ENCODE data around the gene DCST1.

Gene DCST1

DNA sequence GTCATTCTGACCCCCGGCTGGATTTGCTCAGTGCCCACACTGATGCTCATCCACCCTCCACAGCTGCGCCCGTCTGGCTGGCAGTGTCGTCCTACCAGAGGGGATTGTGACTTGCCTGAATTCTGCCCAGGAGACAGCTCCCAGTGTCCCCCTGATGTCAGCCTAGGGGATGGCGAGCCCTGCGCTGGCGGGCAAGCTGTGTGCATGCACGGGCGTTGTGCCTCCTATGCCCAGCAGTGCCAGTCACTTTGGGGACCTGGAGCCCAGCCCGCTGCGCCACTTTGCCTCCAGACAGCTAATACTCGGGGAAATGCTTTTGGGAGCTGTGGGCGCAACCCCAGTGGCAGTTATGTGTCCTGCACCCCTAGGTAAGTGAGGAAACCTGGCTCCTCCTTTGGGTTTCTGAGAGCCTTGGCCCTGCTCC is 24.2 kb downstream of the DCST1 start:
- no peak for DNase-seq

DNA sequence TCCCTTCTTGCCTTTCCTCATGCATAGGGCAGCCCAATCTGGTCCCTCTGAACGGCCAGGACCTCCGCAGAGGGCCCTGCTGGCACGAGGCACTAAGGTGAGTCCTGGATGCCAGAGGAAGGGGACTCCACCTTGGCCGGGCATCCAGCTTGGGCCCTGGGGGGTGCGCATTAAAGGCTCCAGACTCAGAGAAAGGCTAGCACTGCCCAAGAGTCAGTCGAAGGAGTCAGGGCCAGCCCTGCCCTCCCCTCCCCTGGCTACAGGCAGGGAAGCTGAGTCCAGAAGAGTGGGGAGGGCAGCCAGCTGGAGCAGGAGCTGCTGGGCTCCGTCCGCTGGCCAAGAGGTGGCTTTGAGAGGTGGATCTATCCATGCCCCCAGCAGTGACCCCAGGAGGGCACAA is 27.1 kb downstream of the DCST1 start:
- DNase-seq, result no peak

DNA sequence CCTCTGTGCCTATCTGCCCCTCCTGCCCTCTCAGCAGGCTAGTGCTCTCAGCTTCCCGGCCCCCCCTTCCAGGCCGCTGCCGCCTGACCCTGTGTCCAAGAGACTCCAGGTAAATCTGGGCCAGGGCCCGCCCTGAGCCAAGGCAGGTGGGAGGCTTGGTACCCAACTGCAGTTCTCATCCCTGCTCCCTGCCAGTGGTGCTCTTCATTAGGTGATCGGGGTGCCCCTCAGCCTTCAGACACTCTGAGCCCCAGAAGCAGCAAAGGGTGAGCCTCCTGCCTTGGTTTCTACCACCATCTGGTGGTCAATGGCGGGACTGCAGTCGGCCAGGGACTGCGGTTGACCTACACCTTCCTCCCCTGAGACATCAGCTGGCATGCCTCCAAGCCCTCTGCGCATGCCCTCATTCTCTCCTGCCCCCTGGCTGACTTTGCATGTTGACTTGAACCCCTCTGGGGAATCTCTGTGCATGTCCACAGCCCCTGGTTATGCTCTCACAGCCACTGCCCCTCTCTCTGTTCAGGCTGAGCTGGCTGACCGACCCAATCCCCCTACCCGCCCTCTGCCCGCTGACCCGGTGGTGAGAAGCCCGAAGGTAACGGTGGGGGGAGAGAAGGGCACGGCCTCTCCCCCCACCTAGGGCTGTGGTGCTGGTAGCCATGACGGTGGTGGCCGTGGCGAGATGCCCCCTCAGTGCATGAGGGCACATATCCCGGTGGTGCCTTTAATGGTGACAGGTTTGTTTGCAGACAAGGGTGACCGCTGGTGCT is 27.9 kb downstream of the DCST1 start:
- DNase-seq, result peak; percentile 98

DNA sequence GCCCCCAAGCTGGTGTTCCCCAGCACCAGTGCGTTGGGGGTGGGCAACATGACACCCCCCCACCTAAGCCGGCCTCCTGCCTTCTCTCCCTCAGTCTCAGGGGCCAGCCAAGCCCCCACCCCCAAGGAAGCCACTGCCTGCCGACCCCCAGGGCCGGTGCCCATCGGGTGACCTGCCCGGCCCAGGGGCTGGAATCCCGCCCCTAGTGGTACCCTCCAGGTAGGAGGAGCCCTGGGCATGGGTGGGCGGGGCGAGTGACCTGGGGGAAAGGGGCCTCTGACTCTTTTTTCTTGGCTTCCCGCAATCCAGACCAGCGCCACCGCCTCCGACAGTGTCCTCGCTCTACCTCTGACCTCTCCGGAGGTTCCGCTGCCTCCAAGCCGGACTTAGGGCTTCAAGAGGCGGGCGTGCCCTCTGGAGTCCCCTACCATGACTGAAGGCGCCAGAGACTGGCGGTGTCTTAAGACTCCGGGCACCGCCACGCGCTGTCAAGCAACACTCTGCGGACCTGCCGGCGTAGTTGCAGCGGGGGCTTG is 28.6 kb downstream of the DCST1 start:
- no peak for DNase-seq

DNA sequence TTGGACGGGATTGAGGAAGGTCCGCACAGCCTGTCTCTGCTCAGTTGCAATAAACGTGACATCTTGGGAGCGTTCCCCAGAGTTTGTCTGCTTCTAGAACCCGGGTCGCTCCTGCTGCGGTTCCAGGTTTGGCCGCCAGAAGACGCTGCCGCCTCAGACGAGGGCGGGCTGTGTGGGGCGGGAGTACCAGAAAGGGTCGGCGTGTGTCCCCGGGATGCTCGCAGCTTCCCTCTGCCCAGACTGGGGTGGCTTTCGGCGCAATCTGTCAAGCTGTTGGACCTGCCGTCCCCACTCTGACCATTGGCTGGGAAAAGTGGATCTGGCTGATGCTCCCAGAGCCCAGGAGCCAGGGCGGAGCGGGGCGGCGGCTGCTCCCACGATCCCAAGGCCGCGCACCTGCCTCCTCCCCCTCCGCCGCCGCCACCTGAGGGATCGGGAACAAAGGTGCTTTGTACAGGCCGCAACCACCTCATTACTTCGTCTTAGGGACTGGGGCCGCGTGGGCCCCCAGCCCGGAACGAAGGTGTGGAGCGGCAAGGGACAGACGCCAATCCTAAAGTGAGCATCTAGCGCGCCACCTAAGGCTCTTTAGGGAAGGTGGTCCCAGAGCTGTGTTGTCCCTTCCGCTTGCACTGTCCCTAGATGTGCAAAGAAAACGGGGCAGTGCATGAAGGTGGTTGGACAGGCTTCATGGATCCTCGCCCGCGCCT is 29.2 kb downstream of the DCST1 start:
- DNase-seq, result peak; percentile 84

DNA sequence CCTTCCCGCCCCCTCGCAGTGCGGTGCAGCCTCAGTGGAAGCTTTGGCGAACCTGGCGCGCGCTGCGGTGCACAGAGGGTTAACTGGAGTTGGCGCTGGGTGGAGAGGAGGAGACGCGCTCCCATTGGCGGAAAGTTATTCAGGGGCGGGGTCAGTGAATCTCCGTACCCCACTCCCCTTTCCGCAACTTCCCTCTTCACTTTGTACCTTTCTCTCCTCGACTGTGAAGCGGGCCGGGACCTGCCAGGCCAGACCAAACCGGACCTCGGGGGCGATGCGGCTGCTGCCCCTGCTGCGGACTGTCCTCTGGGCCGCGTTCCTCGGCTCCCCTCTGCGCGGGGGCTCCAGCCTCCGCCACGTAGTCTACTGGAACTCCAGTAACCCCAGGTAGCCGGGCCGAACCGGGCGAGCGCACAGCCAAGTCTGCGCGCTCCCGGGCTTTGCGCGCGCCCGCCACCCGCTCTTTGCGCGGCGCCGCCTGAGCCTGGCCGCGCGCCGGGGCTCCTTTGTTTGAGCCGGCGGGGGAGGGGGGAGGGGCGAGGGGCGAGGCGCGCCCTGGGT is 30.0 kb downstream of the DCST1 start, which contains the start of gene EFNA4:
TSS of gene EFNA4 (plus strand) at position 191 of the 561 bp plus-strand sequence. CDS start at position 275, 84 bp downstream.
- peak; percentile 90 for DNase-seq

DNA sequence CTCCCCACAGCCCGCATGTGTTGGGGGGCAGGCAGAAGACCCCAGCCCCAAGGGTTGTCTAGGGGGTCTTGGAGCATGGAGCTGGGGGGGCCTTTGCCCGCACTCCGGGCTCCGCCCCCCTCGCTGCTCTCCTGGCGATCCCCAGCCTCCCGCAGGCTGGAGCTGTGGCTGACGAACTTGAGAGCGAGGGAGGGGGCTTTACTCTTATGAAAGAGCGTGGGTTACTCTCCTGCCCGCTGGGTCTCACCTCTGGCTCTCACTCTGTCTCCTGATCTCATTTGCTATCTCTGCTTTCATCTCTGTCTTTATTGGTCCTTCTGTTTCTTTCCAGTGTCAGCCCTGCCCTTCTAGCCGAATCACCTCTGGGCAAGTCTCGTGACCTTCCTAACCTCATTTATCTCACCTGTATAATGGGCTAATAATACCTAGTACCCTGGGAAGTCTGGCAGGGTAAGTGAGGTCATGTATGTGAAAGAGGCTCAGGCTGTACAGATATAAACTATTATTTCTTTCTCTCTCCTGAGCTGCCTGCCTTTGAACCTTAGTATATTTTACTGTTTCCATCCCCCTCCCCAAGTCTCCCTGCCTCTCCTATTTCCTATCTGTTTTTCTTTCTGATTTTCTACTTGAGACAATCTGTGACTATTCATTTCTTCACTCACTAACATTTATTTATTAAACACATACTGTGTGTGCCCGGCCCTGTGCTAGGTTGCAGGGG is 30.6 kb downstream of the DCST1 start:
- DNase-seq, result peak; percentile 81

DNA sequence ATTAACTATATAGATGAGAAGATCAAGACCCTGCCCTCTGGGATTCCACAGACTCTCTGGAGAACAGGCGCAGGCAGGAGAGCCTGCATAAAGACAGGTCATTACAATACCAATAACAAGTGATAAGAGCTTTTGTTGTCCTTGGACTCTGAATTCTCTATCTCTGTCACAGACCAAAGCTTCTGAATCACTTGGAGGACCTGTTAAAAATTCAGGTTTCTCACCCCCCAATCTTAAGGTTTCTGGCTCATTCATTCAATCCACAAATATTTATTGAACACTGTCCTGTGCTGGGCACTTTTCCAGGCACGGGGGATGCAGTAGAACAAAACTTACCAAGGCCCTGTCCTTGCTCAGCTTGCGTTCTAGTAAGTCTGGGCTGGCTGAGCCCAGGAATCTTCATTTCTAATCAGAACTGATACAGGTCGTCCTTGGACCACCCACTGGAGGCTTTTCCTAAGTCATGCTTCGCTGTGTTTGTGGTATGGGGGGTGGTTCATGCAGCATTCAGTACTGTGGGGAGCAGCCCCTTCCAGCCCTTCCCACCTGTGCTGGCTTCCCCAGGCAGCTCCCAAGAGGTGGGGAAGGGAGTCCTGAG is 31.3 kb downstream of the DCST1 start:
- no peak for DNase-seq

DNA sequence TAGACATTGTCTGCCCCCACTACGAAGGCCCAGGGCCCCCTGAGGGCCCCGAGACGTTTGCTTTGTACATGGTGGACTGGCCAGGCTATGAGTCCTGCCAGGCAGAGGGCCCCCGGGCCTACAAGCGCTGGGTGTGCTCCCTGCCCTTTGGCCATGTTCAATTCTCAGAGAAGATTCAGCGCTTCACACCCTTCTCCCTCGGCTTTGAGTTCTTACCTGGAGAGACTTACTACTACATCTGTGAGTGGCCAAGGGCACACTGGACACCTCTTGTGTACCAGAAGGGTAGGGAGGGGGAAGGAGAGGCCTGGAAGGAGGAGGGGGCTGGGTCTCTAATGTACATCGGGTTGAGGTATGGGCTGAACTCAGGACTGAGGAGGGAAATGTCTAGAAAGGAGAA is 33.2 kb downstream of the DCST1 start:
- no peak for DNase-seq

DNA sequence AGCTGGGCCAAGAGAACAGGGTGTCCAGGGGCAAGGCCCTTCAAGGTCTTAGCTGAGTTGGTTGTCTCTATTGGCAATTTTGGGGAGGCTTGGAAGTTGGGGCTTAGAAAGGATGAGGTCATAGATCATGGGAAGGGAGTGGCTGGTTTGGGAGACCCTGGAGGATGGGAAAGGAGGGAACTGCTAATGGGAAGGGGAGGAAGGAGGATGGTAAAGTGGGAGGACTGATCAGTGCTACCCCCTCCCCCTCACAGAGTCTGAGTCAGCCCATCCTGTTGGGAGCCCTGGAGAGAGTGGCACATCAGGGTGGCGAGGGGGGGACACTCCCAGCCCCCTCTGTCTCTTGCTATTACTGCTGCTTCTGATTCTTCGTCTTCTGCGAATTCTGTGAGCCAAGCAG is 35.0 kb downstream of the DCST1 start:
- DNase-seq, result no peak

DNA sequence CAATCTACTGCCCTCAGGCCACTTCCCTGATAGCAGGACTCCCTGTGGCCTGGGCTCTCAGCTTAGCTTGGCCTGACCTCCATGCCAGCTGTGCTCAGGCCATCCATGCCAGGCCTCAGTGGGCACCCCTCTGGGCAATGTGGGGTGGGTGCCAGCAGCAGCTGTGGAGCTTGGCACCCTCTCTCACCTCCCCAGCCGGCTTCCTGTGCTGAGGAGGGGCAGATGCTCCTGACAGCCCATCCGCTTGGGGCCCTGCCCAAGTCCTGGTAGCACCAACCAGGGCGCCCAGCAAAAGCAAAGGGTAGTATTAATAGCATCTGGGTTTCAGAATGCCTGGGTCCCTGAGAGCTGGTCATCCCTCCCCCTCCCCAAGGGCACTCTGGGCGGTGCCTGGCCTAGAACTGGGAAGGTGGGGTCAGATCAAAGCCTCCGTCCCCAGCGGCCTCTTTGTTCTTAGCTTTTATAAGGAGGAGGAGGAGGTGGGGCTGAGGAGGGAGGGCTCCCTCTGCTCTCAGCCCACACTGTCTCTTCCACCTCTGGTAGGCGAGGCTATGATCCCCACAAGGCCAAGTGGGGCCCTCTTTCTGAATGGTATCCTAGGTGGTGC is 36.0 kb downstream of the DCST1 start:
- peak; percentile 84 for DNase-seq

DNA sequence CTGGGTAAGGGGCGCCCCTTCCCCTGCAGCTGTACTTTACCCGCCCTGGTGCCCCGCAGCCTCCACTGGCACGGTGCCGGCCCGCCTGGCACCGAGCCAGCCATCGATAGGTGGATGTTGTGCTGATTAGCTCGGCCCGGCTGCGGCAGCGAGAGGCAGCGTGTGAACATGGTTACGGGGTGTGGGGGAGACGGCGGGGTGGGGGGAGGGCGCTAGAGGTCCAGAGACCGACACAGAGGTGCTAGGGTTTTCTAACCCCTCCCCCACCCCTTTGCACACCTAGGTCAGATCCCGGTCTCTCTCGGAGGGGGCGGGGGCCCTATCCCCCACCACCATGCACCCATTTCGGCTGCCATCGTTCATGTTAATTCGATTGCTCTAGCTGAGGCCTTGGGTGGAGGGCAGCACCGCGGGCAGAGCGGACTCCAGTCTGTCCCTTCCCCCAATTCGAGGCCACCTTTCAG is 36.6 kb downstream of the DCST1 start:
- DNase-seq, result peak; percentile 88

DNA sequence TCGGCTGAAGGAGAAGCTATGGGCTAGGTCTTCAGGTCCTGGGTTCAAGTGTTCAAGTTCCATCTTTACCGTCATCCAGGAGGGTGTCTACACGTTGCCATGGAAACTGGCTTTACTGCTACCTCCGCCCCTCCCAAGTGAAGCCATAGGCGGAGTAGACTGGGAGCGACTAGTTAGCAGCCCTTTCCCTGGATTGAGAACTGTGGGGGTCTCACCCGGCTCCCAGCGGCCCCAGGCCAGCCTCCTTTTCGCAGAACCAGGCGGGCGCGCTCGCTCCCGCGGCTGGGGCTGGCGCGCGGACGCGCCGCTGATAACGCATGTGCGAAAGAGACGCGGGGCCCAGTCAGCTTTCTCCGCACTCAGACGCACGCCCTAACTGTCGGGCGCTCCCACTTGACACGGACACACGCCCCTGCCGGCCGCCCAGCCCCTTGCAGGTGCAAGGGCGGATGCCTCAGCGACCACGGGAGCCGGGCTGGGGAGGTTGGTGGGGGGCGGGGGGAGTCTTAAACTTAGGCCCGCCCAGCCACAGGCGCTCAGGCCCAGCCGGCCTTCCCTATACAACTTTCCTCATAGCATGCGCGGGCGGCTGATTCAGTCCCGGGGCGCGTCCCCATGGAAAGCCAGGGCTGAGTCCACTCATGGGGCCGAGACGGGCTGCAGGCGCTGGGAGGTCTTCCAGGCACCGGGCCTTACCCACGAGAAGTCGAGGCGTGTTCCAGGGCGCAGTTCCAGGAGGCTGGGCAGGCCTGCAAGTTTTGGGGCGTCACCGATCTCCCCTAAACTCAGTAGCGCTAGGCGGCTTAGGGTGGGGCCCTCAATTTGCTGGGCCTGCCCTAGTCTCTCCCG is 37.3 kb downstream of the DCST1 start:
- DNase-seq, result peak; percentile 93

DNA sequence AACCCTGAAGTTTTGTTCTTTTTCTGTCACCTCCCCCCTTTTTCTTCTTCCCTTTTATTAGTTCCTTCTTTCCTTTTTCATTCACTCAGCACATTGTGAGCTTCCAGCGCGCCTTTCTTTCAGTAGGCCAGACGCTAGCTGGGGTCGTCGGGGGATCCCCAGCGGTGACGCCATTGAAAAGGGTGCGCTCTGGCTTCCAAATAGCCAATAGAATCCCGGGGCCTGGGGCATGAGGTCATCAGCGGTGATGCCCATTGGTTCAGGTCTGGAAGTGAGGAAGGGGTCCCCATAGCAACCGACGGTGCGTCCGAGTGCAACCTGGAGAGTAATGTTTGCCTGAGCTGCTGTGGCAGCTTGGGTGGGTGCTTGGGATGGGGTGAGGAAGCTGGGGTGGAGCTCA is 38.1 kb downstream of the DCST1 start:
- DNase-seq, result no peak

DNA sequence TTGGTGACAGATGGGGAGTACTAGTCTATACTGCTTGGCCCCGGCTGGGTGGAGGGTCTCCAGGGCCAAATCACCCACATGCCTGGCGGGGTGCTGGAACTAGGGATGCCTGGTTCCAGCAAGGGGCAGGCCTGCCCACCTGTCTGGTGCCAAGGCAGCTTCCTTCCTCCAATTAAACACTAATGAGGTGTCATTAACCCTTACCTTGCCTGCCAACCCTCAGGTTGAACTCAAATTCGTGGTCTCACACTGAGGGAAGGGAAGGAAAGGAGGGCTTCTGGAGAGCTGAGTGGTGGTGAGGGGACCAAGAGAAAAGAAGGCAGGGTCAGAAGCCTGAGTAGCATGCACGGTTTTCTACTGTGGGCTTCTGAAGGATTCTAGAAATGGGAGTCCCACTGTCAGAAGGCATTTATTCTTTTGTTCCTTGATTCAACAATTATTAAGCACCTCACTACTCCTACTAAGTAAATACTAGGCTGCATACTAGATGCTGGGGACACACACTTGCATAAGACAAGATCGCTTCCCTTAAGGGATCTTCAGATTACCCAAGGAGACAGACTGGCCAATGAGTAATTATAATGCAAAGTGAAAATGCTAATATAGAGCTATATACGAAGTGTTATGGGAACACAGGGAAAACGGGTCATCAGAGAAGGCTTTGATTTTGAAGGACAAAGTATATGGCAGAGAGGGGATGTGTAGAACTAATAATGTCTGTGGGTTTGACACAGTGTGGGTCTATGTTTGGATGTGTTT is 39.1 kb downstream of the DCST1 start:
- no peak for DNase-seq

DNA sequence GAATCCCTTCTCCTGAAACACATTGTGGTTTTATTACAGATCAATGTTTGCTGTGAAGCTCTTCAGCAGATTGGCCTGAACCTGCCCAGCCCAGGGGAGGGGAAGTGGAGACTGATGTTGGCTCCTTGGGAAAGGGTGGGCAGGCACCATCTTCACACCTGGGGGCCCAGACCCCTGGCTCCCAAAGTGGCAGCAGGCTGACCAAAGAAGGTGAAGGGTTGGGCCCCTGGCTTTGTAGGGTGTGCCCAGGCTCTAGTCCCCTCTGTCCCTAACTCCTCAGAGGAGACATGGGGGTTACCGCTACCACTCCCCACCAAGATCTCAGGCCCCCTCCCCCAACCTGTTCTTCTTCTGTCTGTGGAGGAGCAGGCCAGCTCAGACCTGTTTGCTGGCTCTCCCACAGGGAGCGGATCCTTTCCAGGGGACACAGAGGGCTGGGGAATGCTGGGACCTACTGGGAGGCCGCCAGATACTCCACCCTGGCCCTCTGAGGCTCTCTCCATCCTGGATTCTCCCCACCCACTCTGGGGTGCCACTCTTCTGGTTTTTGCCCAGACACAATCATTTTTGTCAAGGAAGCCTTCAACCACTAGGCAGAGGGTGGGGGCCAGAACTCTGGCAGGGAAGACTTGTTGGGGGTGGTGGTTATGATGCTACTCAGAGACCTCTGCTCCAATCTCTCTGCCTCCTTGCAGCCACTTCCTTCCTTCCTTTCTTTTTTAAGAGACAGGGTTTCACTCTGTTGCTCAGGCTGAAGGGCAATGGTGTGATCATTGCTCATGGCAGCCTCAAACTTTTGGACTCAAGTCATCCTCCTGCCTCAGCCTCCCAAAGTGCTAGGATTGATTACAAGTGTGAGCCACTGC is 40.0 kb downstream of the DCST1 start:
- no peak for DNase-seq

DNA sequence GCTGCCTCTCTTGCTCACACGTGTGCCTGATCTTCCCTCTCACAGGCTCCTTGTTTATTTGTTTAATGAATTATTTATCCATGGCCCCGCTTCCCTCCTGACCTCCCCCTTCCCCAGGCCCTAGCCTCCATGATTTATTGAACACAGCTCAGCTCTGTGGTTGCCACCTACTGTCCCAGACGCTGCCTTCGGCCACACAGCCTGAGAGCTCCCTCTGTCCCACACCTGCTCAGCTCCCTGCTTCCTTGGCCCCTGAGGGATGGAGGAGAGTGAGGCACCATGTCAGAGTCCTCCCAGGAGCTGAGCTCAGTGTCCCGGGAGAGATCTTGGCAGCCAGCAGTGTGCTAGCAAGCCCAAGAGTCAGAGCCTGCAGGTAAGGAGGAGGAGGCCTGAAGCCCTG is 41.9 kb downstream of the DCST1 start:
- no peak for DNase-seq

DNA sequence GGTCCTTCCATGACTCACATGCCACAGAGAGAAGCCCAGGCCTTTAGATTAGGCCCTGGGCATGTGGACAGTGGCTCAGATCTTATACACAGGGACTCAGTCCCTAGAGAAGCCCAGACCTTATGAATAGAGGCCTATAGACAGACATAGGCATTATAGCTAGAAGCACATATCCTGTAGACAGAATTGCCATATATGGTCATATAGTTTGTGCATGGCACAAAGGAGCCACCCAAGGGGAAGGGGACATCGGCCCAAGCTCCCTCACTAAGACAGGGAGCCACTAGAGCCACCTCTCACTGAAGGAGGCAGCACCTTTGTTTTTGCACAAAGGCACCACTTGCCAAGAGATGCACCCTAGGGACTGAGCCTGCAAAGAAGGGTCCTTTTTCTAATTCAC is 42.7 kb downstream of the DCST1 start:
- no peak for DNase-seq

DNA sequence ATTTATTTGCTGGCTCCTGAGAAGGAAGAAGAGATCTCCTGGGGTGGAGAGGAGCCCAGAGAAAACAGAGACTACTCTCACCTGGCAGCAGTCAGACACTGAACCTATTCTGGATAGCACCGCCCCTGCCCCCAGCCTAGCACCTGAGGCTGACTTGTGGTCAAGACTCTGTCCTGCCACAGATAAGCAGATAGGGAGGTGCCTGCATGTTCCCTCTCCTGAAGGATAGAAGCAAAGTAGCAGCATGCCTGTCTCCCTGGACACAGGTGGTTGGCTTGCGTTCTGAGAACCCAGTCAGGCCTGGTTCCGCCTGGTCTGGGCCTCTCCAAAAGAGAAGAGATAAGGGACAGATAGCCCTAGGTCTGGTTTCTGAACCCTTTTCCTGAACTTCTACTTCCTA is 43.7 kb downstream of the DCST1 start:
- no peak for DNase-seq

All from NCI-H345 (cell line).